Panc1 (cell line): ENCODE data around the gene PIF1. TPM values are rescaled to one million over a fixed set of nuclear protein-coding genes. Genes with fewer than 3 reads are reported as not detected.

Source experiments
- ATAC-seq: fragments of 200-7000 bp; cut with Tn5 transposase; 2 replicates; pipeline ENCODE4 v1.9.1; 2020; ENCODE audit warnings: mild to moderate bottlenecking, moderate library complexity
- BruUV-seq: library from RNA; stranded (reverse); fragments of 400-500 nt; replicated peaks from 2 replicates; lab custom pipeline; 2021; lab: Mats Ljungman, UMichigan
- CTCF ChIA-PET: fragments of 300-600 bp; sonication (Branson Sonifier 250); formaldehyde crosslinking; loops from one replicate; lab custom pipeline; 2022; ENCODE audit warnings: antibody characterized with exemption; lab: Charles Lee
- POLR2A ChIA-PET: fragments of 300-600 bp; sonication (Branson Sonifier 250); formaldehyde crosslinking; loops from one replicate; lab custom pipeline; 2022; ENCODE audit warnings: antibody characterized with exemption; lab: Charles Lee
- DNase-seq: peaks from one replicate; pipeline ENCODE4 v3.0.0-alpha.2; 2010; ENCODE audit warnings: low read depth, low spot score
- H3K27ac ChIP-seq: 2 replicates; pipeline ENCODE4 v1.5.1; 2011; ENCODE audit warnings: mild to moderate bottlenecking, low read length, inconsistent platforms
- H3K27me3 ChIP-seq: fragments of 200-500 bp; sonication (Bioruptor generic); 2 replicates; pipeline ENCODE4 v1.6.0; 2014; ENCODE audit warnings: low read length, inconsistent platforms; ENCODE audit not compliant: control insufficient read depth, insufficient read depth
- H3K36me3 ChIP-seq: fragments of 200-500 bp; sonication (Bioruptor generic); 2 replicates; pipeline ENCODE4 v1.5.1; 2014; ENCODE audit warnings: inconsistent platforms, mild to moderate bottlenecking, low read length, moderate library complexity; ENCODE audit not compliant: control insufficient read depth, insufficient read depth
- H3K4me1 ChIP-seq: 2 replicates; pipeline ENCODE4 v1.5.1; 2011; ENCODE audit warnings: inconsistent platforms, mild to moderate bottlenecking, low read length, moderate library complexity; ENCODE audit not compliant: control insufficient read depth, insufficient read depth
- H3K4me3 ChIP-seq, 2 experiments: 2 replicates each; pipeline ENCODE4 v1.5.1; 2011 to 2012; ENCODE audit warnings: low read depth in 2 of 2, low read length in 2 of 2, mild to moderate bottlenecking in 2 of 2, inconsistent platforms in 1 of 2, moderate library complexity in 1 of 2
- H3K9me3 ChIP-seq: fragments of 200-500 bp; sonication (Bioruptor generic); 2 replicates; pipeline ENCODE4 v1.5.1; 2014; ENCODE audit warnings: low read depth, mild to moderate bottlenecking, inconsistent platforms, low read length, moderate library complexity; ENCODE audit not compliant: control insufficient read depth, insufficient read depth
- CTCF ChIP-seq: fragments of 450-650 bp; IDR thresholded peaks from 2 replicates; pipeline ENCODE4 v1.5.1; 2017; ENCODE audit warnings: mild to moderate bottlenecking
- POLR2AphosphoS5 ChIP-seq: IDR thresholded peaks from 2 replicates; pipeline ENCODE4 v1.6.1; 2012; ENCODE audit warnings: mild to moderate bottlenecking, low read depth, low read length, moderate library complexity
- SIN3A ChIP-seq: IDR thresholded peaks from 2 replicates; pipeline ENCODE4 v1.6.1; 2012; ENCODE audit warnings: low read depth, mild to moderate bottlenecking, low read length, moderate library complexity, borderline replicate concordance; ENCODE audit not compliant: insufficient read depth
- TCF7L2 ChIP-seq: IDR thresholded peaks from 2 replicates; pipeline ENCODE4 v1.6.1; 2011; ENCODE audit warnings: mild to moderate bottlenecking, low read depth, low read length, inconsistent platforms
- in situ Hi-C: cut with HindIII; loops from 2 replicates; pipeline ENCODE4 v1.10.0; 2016; ENCODE audit warnings: low sequenced_read_pairs, low pct_unique_long_range_greater_than_20kb
- intact Hi-C: fragments of 100-400 bp; cut with micrococcal nuclease; formaldehyde crosslinking; loops from one replicate; pipeline ENCODE4 v1.10.0; 2022; ENCODE audit not compliant: unreplicated experiment
- total RNA-seq: library from RNA; stranded (reverse); gene quantifications from one replicate; pipeline ENCODE4 v1.2.1, GENCODE V29; 2021; ENCODE audit not compliant: unreplicated experiment
- TF ChIP-seq, protein P1 (sequence below), 2 experiments: IDR thresholded peaks; 2 replicates each; pipeline ENCODE4 v1.6.1; 2011 to 2012; ENCODE audit warnings: low read depth in 2 of 2, control low read depth in 1 of 2, low read length in 1 of 2, mild to moderate bottlenecking in 1 of 2, moderate library complexity in 1 of 2; ENCODE audit not compliant: insufficient read depth in 1 of 2

Gene PIF1
- total RNA-seq, 1 experiment from 2014 or later, result 38.6 TPM

- DNase-seq (no peak), ATAC-seq (no peak)
- POLR2A ChIA-PET, result interaction anchor here (0.6 kb wide), 1 partner anchor 9 kb away, joined by 5 read pairs; no protein-coding TSS in a partner anchor
- Histone ChIP-seq H3K4me3 (no peak overlapping the region), H3K27me3 (no peaks in the 10 kb centered on the region), H3K4me1 (no peaks in the 10 kb centered on the region; the same call in 1 of the 2 replicates), H3K27ac (no peak overlapping the region), H3K36me3 (no peaks in the 10 kb centered on the region), H3K9me3 (no peaks in the 10 kb centered on the region)
- CTCF ChIA-PET, result interaction anchor here (0.6 kb wide), 1 partner anchor 121 kb away, joined by 3 read pairs; no protein-coding TSS in a partner anchor
- in situ Hi-C loops, result no loop called here
- no TSS peak for BruUV-seq
- intact Hi-C loops, result no loop called here
- TF ChIP-seq TCF7L2 (no peak), POLR2AphosphoS5 (no peak)
Observed at GRCh38 chr15:64865126-64865997, 39.9 kb upstream of the PIF1 start.

DNA sequence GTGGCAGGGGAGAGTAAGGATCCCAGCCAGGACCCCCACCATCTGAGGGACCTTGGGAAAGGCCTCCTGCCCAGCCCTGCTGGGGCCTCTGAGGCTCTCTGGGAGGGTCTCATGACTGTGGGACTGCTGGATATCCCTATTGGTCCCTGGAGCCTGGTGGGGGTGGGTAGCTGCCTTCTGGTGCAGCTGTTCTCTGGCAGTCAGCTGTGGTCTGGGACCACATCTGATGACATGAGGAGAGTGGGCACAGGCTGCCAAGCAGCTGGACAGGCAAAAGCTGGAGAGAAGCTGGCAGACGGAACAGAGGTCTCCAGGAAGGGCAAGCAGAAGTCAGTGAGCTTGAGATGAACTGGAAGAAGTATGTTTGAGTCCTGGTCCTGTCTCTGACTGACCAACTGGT is 38.6 kb upstream of the PIF1 start:
- DNase-seq (no peak), ATAC-seq (no peak)
- POLR2A ChIA-PET, result no interaction called here
- H3K27ac ChIP-seq, result no peak overlapping the region
- no peak for TF ChIP-seq POLR2AphosphoS5
- BruUV-seq, result no TSS peak
- H3K4me1 ChIP-seq, result no peaks in the 10 kb centered on the region; the same call in 1 of the 2 replicates
- CTCF ChIA-PET, result no interaction called here
- H3K36me3 ChIP-seq, result no peaks in the 10 kb centered on the region
- intact Hi-C loops, result no loop called here
- H3K4me3 ChIP-seq, result no peak overlapping the region
- no peaks in the 10 kb centered on the region for H3K27me3 ChIP-seq
- in situ Hi-C loops, result no loop called here
- H3K9me3 ChIP-seq, result no peaks in the 10 kb centered on the region

DNA sequence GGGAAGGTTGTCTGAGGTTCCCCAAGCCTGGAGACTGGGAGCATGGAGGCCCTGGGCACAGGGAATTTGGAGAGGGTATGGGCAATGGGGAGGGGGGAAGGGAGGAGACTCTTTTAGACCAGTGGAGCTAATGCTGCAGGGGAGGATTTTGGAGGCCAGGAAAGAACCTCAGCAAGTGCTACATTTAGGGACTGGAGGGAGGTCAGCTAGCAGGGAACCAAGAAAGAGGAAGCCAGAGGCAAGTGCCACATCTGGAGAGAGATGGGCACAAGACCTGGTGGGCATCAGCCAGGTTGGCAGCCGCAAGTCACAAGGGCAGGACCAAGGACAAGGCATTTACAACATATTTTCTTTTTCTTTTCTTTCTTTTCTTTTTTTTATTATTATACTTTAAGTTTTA is 37.0 kb upstream of the PIF1 start:
- ChIA-PET POLR2A (no interaction called here), CTCF (no interaction called here)
- Histone ChIP-seq H3K36me3 (no peaks in the 10 kb centered on the region), H3K27me3 (no peaks in the 10 kb centered on the region), H3K4me3 (no peak overlapping the region), H3K4me1 (no peaks in the 10 kb centered on the region; the same call in 1 of the 2 replicates), H3K9me3 (no peaks in the 10 kb centered on the region), H3K27ac (no peak overlapping the region)
- intact Hi-C loops (no loop called here), in situ Hi-C loops (no loop called here)
- ATAC-seq (no peak), DNase-seq (no peak)
- no TSS peak for BruUV-seq
- no peak for TF ChIP-seq CTCF
- no peak for TF ChIP-seq TCF7L2
- no peak for TF ChIP-seq SIN3A
- no peak for TF ChIP-seq POLR2AphosphoS5
- TF ChIP-seq, protein P1, sequence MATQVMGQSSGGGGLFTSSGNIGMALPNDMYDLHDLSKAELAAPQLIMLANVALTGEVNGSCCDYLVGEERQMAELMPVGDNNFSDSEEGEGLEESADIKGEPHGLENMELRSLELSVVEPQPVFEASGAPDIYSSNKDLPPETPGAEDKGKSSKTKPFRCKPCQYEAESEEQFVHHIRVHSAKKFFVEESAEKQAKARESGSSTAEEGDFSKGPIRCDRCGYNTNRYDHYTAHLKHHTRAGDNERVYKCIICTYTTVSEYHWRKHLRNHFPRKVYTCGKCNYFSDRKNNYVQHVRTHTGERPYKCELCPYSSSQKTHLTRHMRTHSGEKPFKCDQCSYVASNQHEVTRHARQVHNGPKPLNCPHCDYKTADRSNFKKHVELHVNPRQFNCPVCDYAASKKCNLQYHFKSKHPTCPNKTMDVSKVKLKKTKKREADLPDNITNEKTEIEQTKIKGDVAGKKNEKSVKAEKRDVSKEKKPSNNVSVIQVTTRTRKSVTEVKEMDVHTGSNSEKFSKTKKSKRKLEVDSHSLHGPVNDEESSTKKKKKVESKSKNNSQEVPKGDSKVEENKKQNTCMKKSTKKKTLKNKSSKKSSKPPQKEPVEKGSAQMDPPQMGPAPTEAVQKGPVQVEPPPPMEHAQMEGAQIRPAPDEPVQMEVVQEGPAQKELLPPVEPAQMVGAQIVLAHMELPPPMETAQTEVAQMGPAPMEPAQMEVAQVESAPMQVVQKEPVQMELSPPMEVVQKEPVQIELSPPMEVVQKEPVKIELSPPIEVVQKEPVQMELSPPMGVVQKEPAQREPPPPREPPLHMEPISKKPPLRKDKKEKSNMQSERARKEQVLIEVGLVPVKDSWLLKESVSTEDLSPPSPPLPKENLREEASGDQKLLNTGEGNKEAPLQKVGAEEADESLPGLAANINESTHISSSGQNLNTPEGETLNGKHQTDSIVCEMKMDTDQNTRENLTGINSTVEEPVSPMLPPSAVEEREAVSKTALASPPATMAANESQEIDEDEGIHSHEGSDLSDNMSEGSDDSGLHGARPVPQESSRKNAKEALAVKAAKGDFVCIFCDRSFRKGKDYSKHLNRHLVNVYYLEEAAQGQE (IDR thresholded peaks at IDR 0.05; ENCODE audit: insufficient read depth in 1 of 2, low read depth in 2 of 2, low read length in 1 of 2), result no peak
